GM10847 (cell line): ENCODE results near the gene BAAT.
"Not testable (repeated sequence)": the region's sequence is repeated elsewhere in the genome, so short reads cannot be mapped to it uniquely, and the experiment has no call there.

Source experiments
- POLR2A ChIP-seq: IDR thresholded peaks from 2 replicates; pipeline ENCODE4 v1.6.1; 2011; ENCODE audit not compliant: insufficient read length; ENCODE audit errors: extremely low read depth

Gene BAAT

DNA sequence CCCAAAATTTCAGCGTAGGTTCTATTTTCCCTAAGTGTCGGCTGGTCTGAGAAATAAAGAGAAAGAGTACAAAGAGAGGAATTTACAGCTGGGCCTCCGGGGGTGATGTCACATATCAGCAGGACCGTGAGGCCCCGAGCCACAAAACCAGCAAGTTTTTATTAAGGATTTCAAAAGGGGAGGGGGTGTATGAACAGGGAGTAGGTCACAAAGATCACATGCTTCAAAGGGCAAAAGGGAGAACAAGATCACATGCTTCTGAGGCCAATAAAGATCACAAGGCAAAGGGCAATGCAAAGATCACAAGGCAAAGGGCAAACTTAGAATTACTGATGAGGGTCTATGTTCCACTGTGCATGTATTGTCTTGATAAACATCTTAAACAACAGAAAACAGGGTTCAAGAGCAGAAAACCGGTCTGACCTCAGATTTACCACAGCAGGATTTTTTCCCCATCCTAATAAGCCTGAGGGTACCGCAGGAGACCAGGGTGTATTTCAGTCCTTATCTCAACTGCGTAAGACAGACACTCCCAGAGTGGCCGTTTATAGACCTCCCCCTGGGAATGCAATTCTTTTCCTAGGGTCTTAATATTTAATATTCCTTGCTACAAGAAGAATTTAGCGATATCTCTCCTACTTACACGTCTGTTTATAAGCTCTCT, at the start of gene BAAT:
TSS of gene BAAT (minus strand) at position 134 of the 664 bp plus-strand sequence. CDS start 13,602 bp downstream, outside the sequence.
- not testable (repeated sequence) for TF ChIP-seq POLR2A

- no peak for TF ChIP-seq POLR2A
Observed at GRCh38 chr9:101433229-101433628, 48.4 kb upstream of the BAAT start.

DNA sequence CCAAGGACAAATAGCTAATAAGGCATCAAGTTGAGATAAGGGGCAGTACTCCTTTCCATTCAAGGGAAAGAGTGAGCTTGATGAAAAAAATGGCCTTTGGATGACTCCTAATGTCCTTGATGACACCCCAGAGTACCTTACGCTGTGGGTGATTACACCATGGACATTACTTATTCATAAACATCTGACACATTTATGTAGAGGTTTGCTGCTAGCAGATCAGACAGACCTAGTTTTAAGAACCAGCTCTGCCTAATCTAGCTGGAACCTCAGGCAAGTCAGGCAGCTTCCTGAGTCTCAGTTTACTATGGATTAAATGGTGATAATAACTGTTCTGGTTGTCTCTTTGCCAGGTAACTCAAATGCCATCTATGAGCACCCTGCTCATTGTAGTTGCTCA, 47.9 kb upstream of the BAAT start:
- TF ChIP-seq POLR2A: no peak

DNA sequence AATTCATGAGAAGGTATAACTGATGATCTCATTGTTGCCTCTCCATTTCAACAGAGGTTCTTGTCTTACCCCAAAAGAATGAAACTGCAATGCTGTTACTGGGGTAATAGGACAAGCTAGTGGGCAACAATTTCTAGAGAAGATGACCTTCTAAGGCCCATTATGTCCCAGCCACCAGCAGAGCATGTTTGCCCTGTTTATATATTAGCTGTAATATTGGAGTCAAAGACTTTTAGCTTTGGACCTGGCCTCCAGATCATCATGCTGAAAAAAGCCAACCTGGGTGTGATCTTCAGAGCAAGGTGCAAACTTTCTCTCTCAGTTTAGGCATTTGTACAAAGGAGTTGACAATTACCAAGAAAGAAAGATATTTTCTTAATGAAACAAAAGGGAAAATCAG, 47.4 kb upstream of the BAAT start:
- no peak for TF ChIP-seq POLR2A

DNA sequence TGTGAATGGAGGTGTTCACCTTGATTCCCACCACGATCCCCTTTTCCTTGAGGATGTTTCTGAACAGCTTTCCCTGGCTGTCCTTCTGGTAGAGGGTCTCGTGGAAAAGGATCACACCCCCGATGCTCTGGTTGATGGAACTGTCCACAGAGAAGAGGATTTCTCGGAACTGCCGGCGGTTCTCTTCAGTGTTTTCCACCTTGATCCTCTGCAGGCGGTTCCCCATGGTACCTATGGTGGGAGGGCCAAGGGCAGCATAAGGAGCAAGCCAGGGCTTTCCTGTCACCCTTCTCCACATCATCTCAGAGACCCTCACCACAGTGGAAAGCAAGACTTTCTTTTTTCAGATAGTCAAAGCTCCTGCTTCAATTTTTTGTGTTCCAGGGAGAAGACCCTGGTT, 44.9 kb upstream of the BAAT start:
- no peak for TF ChIP-seq POLR2A

- no peak for TF ChIP-seq POLR2A
Observed at GRCh38 chr9:101428909-101429308, 44.1 kb upstream of the BAAT start.

- TF ChIP-seq POLR2A: no peak
Observed at GRCh38 chr9:101427957-101428655, 43.3 kb upstream of the BAAT start.

DNA sequence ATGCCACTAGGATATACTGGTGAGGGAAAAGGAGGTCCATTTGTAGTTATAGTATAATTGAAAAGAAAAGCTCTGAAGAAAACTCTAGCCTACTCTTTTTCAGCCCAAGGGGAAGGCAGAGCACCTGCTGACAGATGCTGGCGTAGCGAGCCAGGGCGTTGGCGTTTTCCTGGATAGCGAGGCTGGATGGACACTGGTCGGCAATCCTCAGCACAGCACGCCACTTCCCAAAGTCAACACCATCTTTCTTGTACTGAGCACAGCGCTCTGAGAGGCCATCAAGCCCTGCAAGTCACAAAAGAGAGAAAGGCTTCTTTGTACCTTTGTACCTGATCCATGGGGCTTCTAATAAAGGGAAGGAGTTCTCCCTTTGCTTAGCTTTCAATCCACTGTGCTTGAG, 42.6 kb upstream of the BAAT start:
- TF ChIP-seq POLR2A: no peak

- no peak for TF ChIP-seq POLR2A
Observed at GRCh38 chr9:101421653-101422065, 36.9 kb upstream of the BAAT start.

DNA sequence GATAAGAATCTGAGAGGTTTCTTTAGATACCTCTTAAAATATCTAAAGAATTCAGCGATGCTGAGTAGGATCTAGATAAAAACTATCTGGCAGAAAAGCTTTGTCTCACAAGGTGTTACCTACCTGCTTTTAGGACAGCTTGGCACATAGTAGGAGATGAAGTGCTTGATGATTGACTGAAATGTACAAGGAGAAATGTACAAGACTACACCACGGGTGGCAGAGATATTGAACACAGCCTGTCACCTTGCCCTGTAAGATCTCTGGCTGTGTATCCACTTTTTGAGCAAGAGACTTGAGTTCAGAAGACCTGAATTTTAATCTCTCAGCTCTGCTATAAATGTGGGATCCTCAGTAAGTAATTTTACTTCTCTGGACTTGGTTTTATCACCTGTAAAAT, 35.1 kb upstream of the BAAT start:
- no peak for TF ChIP-seq POLR2A

DNA sequence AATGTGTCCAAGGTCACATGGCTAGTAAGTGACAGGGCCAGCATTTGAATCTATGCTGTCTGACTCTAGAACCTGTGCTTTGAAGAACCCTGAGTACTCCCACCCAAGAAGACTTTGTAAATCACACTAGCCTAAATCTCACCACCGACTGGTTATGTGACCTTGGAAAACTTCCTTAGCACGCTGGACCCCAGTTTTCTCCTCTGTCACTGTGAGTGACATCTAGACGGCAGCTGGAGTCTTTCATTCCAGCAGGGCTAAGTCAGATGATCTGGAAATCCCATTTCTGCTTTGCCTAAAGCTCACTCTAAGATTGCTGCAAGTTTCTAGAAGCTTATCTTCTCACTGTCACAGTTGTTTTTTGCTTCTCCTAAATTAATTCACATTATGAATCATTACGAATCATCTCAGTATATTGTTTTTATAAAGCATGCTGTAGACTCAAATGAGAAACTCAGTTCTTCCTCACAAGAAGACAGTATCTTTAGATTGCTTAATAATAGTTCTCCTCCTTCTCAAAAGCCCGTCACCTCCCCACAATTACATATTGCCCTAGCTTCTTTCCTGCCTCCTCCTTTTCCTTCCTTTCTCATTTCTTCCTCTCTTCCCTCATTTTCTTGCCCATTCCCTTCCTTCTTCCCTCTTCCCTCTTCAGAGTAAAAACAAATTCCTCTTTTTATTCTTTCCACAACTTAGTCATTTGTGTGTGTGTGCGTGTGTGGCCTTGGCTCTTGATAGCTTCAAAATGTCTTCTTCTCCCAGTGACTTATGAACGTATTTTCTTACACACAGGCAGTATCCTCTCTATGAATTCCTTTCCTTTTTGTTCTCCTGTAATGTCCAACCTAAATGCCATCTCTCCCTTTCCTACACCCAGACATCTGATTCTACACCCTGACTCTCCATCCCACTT, 34.0 kb upstream of the BAAT start:
- TF ChIP-seq POLR2A: no peak

- TF ChIP-seq POLR2A: no peak
Observed at GRCh38 chr9:101417977-101418376, 33.2 kb upstream of the BAAT start.

DNA sequence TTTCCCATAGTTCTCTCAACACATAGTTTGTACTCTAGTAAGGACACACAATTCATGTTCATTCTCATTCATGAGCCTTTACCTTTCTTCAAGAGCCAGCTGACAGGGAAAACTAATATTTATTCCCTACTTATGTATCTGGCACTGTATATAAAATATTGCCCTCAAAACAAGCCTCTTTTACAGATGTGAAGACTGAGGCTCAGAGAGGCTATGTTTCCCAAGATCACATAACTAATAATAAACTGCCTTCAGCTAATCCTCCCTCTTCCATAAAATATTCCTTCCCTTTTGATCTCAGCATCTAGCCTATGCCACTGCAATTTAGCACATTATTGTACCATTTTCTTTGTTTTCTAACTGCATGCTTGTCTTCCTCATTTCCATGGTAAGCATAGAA, 32.6 kb upstream of the BAAT start:
- TF ChIP-seq POLR2A: no peak

DNA sequence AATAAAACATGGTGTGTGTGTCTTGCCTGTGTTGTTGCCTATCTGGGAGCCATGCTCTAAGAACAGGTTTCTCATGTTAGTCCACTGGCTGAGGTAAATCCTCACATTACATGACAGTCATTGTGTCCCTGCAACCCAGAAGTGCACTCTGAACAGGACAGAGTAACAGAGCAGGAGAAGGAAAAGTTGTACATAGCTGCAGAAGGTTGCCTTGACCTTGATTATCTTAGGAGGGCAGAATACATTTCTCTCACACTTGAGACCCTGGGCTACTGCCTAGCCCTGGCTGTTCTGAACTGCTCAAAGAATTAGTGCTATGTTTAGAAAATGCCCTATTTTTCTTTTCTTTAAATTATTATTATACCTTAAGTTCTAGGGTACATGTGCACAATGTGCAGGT, 30.8 kb upstream of the BAAT start:
- TF ChIP-seq POLR2A: no peak

GRCh38 chr9:101414839-101415238, 30.0 kb upstream of the BAAT start:
- no peak for TF ChIP-seq POLR2A

GRCh38 chr9:101409079-101409477, 24.3 kb upstream of the BAAT start:
- no peak for TF ChIP-seq POLR2A

DNA sequence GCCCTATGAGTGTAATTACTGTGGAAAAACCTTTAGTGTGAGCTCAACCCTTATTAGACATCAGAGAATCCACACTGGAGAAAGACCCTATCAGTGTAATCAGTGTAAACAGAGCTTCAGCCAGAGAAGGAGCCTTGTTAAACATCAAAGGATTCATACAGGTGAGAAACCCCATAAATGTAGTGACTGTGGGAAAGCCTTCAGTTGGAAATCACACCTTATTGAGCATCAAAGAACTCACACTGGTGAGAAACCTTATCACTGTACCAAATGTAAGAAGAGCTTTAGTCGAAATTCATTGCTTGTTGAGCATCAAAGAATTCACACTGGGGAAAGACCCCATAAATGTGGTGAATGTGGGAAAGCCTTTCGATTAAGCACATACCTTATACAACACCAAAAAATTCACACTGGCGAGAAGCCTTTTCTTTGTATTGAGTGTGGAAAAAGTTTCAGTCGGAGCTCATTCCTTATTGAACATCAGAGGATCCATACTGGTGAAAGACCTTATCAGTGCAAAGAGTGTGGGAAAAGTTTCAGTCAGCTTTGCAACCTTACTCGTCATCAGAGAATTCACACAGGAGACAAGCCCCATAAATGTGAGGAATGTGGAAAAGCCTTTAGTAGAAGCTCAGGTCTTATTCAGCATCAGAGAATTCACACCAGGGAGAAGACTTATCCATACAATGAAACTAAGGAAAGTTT, 23.7 kb upstream of the BAAT start:
- no peak for TF ChIP-seq POLR2A
